GM18511 (cell line): ENCODE results near the gene SMG9.
"Not testable (repeated sequence)": the region's sequence is repeated elsewhere in the genome, so short reads cannot be mapped to it uniquely, and the experiment has no call there.

ENCODE experiments used
- ATAC-seq: cut with Tn5 transposase; IDR thresholded peaks from one replicate; pipeline ENCODE4 v1.9.1; 2021; ENCODE audit warnings: mild to moderate bottlenecking, moderate library complexity; ENCODE audit not compliant: unreplicated experiment

Gene SMG9

DNA sequence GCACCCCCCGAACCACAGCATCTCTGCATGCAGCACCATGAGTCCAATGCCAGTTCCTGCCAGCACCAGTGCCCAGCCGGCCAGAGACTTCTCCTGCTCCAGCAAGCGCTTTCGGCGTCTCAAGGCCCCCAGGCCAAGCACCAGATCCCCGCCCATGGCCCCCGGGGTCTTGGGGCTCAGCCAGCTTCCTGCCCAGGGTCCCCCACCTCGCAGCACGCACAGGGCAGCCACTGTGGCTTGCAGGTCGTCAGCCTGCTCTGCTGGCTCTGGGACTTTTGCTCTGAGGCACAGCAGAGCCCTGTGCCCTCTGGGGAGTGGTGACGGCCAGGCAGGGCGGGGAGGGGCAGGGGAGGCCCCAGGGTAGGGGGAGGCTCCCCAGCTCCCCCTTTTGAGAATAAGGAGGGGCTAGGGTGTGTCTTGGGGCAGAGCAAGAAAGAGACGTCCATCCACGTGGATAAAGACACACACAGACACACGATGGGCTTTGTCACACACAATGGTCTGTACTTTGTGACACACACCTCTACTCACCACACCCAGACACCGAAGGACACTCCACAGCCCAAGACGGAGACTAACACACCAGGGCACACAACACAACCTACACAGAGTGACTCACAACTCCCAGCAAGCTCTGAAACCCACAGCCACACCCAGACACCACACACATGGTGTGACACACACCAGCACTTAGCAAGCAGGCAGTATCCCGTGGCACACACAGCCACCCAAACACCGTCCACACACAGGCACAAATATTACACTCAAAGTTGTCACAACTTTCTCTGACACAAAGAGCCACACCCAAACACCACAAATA is 26.2 kb upstream of the SMG9 start, which contains the start of gene KCNN4:
Gene KCNN4, minus strand, starts transcription at position 268 of the 820 bp plus-strand sequence. Its CDS starts 112 bp downstream, at position 156.
- ATAC-seq = peak; percentile 51

DNA sequence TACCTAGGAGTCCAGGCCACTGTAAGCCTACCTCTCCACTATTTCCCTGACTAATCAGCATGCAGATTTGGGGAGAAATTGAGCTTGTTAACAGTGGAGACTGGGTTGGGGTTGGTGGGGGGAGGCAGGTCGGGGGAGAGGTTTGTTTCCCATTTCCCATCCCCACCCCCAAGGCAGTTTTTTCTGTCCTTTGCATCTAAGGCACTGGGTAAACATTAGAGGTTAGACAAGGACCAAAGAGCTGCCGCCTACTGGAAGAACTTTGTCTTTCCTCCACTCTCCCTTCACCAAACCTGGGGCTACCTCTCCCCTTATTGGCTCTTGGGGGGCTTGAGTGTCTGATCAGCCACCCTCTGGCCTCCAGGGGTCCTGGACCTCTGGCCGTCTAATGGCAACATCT is 25.1 kb upstream of the SMG9 start:
- no peak for ATAC-seq

DNA sequence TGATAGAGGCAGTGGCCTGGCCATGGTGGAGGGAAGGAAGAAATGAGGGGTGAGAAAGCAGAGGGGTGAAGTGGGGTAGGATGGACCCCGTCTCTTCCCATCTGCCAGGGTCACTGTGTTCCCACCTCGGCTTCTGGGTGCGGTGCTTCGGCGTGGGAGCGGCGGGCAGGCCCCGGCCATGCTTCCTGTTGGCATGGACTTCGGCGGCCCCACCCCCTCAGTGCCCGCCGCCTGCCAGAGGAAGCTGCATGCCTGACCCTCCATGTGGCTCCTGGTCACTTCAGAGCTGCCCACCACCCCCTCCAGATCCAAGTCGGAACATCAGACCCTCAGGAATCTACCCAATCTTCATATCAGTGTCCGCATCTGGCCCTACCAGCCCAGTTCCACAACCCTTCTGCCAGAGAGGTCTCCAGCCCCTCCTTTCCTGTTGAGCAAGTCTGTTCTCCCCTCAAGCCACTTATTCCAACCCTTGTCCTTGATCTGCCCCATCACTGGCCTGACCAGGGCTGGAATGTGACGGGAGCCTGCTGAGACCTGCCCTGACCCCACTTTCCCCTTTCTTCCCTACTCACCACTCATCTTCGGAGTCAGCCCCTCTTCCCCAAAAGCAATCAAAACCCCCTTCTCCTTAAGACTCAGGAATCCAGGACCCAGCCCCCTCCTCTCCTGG is 24.5 kb upstream of the SMG9 start:
- no peak for ATAC-seq

DNA sequence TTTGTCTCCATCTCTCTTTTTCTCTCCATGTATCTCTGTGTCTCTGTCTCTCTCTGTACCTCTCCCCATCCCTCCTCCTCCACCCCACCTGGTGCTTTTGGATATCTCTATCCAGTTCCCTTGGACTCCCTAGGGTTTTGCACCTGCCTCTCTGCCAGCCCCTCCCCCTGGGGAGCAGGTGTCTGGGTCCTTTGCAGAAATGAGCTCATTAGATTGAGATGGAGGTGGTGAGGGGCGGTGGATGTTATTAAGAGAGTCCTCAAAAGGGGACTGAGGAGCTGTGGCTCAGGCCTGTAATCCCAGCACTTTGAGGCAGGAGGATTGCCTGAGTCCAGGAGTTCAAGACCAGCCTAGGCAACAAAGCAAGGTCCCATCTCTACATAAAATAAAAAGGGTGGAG is 23.9 kb upstream of the SMG9 start:
- no peak for ATAC-seq

DNA sequence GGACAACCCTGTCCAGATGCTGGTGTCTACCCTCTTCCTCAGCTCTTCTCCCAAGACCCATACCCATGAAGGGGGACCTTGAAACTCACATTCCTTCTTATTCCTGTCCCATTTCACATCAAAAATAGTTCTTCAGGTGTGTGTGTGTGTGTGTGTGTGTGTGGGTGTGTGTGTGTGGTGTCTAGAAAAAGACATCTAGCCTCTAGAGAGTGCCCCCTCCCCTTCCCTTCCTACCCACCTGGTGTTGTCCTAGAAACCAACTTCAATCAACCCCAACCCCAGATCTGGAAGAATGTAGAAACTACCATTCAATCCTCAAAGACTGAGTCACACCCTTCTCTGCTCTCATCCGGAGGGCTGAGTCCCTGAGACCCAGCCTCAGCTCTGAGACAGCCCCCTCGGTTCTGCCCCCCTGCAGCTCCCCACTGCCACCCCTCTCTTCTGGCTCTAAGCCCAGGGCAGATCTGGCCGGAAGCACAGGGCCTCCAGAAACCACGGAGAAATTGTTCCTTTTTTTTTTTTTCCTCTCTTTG is 22.5 kb upstream of the SMG9 start:
- ATAC-seq = no peak

DNA sequence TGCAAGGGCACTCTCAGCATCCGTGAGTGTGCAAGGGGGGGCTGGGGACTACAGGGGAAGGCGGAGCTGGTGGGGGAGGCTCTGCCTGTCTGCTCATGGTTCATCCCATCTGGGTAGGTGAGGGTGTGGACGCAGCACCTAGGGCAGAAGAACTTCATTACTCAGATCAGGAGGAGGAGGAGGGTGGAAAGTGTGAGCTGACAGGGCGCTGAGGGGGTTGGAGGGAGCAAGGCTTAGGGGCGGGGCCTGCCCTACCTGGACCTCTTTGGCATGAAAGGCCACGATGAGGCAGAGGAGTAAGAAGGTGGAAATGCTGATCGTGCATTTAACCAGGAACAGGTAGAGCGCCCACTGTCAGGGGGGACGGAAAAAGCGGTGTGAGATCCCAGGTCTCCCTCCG is 21.5 kb upstream of the SMG9 start:
- ATAC-seq = no peak

DNA sequence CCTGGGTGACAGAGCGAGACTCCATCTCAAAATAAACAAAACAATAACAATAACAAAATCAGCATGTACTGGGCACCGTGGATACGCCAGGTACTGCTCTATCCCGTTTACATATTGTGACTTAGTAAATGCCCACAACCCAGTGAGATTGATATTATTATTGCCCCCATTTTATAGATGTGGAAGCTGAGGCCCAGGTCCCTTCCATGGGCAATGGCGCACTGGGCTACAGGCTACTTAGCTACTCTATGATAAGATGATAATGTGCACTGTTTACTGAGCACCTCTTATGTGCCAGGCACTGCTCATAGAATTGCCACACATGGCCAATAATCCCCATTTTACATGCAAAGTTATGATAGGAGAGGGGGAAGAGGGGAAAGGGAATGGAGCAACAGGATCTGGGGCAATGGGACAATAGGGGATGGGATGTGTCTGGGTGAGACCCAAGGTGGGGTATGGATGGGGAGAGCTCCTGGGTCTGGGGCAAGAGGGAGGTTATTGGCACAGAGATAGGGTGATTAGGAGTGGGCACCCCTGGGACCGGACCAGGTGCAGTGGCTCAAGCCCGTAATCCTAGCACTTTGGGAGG is 20.6 kb upstream of the SMG9 start:
- no peak for ATAC-seq

DNA sequence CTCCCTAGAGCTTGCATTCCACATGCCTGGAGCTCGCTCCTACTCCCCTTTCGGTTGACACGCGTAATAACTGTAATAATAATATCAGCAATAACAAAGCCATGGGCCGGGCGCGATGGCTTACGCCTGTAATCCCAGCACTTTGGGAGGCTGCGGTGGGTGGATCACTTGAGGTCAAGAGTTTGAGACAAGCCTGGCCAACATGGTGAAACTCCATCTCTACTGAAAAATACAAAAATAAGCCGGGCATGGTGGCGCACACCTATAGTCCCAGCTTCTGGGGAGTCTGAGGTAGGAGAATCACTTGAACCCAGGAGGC is 20.1 kb upstream of the SMG9 start:
- not testable (repeated sequence) for ATAC-seq

DNA sequence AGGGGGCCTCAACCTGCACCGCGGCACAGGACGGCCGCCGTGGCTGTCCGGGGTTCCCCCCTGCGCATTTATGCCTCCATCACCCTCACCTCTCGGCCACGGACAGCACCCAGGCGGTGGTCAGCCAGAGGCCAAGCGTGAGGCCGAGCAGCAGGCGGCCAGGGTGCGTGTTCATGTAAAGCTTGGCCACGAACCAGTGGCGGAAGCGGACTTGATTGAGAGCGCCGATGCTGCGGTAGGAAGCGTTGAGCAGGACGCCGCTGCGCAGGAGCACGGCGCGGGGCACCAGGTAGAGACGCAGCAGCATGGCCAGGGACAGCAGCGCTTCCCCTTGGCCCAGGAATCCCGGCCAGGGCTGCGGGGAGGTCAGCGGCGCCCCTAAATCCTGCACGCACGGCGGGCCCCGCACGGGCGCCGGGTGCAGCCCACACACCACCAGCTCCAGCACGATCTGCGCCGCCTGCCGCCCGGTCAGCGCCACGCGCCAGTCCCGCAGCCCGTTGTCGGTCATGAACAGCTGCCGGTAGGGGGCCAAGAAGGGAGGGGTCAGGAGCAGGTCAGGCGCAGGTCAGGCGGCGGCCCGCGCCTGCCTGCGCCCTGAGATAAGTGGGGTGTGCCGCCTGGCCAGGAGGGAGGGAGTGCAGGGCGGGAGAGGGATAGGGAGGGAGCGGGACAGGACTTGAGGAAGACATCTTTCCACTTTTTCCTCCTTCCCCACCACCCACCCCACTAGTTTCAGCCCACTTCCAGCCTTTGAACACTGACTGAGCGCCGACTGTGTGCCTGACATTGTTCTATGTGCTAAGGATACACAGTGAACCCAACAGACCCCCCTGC is 19.6 kb upstream of the SMG9 start:
- no peak for ATAC-seq

DNA sequence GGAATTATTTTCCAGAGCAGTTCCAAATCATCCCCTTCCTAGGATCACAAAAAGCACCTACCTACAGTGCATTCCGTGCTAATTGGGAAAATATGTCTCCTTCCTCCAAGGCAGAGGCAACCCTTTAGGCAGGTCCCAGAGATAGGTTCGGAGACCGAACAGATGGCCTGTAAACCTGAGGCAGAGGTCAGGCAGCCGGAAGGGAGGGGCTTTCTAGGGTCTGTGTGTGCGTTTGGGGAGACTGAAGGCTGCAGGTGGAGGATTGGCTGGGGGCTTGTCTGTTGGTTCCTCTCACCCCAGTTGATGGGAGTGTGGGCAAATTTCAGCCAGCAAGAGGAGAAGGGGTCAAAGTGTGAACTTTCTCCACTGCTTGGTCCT is 19.0 kb upstream of the SMG9 start:
- no peak for ATAC-seq

DNA sequence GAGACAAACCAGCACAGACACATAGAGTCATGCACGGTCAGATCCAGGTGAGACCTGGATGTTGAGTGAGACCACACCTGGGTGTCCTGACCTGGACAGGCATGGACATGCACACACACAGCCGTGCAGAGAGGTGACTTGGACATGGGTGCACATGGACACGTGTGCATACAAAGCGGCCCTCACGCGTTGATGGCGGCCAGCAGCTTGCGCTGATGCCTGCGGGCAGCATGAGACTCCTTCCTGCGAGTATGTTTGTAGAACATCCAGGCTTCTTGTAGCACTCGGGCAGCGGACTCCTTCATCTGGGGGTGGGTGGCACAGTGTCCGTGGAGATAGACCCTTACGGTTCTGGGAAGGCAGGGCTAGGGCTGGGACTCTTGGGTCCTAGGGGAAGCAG is 14.5 kb upstream of the SMG9 start:
- ATAC-seq = no peak

DNA sequence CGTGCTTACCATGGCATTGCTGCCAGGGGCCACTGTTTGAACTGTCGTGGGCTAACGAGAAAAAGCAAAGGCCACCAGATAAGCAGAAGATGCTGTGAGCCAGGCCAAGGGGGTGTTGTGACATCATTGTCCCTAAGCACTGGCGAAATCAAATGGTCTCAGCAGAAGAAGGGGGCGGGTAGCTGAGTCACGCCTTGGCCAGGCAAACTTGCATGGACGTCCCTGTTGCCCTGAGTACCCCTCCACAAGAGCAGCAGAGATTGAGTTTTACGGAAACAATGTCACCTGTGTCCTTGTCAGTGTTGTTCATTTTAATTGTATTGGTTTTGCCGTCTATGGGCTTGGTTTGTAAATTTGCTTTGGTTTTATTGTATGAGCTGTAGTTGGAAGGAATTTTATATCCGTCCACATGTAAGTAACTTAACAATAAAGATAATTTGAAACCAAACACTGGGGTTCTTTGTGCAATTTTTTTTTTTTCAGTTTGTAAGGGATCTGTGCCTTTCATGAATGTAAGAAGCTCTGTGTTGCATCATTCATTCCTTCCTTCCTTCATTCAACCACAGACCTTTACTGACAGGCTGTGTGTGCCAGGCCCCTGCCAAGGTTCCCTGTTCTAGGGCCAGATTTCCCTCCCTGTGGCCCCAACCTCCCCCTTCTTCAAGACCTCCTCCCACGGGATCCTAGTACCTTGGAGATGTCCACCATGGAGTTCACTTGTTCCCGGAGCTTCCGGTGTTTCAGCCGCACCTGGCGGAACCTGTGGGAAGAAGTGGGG is 13.7 kb upstream of the SMG9 start:
- no peak for ATAC-seq

DNA sequence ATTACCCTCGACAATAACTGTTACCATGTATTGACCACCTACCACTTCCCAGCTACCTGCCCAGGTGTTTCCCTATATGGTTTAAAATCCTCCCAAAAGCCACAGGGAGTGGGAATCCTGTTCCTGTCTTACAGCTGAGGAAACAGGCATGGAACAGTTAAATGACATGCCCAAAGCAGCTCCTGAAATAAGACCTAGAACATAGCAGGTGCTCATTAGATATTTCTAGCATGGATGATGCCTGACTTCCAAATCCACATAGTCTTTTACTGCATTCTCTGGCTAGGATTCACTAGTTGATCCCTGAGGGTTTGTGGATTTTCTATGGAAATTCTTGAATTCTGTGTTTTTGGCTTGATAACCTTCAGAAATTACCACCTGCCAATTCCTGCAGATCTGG is 13.1 kb upstream of the SMG9 start:
- ATAC-seq = no peak

DNA sequence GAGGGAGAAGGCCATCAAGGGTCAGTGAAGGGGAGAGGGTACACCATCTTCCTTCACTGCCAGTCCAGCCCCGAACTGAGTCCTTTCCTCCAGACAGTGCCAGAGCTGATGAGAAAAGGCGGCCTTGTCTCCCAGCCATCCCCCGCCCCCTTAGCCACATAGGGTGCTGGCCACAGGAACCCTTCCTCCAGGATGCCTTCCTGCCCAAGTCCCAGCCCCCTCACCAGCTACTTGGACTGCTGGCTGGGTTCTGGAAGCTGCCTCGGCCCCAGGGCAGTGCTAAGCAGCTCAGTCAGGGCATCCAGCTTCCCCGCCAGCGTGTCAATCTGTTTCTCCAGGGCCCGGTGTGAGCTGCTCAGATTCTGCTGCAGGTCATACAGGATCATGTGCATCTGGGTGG is 12.6 kb upstream of the SMG9 start:
- ATAC-seq = no peak

DNA sequence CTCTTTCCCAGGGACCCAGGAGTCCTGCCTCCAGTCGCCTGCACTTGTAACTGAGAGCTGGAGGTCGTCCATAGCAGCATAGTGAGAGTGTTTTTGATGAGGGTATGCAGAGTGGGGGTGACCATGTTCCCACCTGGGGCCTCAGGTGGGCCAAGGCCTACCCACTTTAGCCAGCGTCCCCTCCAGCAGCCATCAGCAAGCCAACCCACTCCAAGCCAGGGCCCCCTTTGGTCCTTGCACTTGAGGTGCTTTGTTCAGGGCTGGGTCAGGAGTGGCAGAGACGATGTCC is 11.9 kb upstream of the SMG9 start:
- no peak for ATAC-seq

DNA sequence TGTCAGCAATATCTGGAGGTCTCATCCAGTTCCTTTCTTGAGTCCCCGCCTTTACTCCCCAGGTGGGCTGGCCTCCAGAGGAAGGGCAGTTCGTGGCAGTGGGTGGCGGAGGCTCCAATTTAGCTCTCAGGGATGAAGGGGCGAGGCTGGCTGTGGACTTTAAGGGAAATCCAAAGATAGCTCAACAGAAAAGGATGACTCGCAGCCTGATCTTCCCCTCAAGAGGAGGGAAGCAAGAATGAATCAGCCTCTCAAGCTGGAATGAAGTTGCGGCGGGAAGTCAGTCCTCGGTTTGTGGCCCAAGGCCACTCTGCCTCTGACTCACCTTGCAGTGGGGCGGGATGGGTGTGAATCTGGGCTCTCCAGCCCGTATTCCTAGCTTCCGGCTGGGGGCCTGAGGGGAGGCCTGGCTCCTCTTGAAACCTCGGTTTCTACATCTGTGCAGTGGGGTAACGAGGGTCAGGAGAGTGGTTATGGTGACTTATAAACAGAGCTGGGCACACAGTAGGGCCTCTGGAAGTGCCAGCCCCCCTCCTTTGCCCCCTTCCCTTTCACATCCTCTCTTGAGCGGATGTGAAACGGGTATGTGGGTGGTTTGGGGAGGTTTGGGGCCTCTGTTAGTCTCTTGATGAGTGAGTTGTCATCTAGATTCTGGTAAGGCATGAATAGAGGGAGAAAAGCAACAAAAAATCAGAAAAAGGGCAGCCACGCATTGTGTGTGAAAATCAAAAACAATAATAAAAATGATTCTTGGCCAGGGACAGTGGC is 10.5 kb upstream of the SMG9 start:
- ATAC-seq = peak; percentile 79

DNA sequence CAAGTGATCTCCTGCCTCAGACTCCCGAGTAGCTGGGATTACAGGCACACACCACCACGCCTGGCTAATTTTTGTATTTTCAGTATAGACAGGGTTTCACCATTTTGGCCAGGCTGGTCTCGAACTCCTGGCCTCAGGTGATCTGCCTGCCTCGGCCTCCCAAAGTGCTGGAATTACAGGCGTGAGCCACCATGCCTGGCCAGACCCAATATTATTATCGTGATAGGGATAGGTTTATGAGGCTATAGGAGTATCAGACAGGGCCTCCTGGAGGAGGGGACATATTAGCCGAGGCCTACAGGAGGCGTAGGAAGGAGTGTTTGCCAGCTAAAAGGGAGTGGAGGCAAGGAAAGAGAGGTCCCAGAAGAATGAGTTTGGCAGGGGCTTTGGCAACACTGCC is 9.9 kb upstream of the SMG9 start:
- ATAC-seq = not testable (repeated sequence)

DNA sequence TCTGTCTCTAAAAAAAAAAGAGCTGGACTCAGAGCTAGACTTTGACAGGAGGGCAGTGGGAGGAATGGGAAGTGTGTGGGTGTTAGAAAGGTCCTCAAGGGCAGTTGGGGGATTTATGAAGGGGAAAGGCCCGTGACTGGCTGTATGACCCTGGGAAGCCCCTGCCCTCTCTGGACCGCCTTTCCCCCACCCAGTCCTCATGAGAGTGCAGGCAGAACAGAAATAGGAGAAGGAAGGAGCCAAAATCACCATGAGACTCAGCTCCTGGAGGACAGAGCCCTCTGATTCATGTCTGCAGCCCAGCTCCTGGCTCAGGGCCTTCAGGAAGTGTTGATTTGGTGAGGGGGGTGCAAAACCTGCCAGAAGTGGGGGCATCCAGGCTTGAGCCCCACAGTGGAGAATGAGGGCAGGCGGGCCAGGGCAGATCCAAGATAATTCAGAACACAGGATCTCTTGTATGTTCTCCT is 8.7 kb upstream of the SMG9 start:
- no peak for ATAC-seq

DNA sequence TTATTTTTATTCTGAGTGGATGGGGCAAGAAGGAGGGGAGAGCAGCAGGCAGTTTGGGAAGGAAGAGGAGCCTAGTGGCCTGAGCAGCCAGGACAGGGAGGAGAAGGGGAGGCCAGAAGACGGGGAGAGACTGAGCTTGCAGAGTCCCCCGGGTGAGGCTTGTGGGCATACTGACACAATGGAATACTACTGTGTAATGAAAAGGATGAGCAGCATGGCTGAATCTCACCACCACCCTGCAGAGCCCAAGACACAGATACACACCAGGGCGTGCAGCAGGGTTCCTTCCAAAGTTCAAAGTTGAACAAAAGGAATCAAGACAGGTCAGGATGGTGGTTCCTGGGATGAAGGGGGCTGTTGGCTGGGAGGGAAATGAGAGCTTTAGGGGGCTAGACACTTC is 8.1 kb upstream of the SMG9 start:
- ATAC-seq = no peak

DNA sequence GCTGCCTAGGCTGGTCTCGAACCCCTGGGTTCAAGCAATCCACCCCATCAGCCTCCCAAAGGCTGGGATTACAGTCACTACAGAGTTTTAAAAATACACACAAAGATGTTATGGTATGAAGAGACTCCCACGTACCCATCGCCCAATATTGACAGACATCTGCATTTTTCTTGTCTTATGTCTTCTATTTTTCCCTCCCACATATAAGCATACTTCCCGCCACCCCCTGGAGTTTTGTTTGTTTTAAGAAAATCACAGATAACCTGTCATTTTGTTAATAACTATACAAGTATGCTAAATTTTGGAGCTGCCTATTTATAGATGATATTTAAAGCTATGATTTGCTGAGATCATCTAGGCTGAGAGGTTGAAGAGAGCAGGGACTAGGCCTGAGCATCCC is 6.2 kb upstream of the SMG9 start:
- no peak for ATAC-seq
